ENCODE measurements around the gene SORCS2.

DNA sequence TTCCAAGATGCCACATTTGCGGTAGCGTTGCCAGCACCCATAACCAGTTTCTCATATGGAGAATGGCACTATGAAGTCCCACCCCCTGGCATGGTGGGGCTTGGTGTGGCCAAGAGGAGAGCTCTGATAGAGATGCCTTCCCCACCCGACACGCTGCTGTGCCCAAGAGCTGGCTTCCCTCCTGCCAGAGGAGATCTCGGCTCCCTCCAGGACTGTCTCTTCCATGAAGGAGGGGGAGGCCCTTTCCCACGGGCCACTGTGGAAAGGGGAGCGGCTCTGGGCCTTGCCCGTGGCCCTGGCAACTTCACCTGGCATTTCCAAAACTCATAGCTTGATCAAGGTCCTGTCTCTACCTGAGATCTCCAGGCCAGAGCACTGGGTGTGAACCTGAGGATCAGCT, 459.7 kb downstream of the SORCS2 start:
- TF ChIP-seq, protein P1, sequence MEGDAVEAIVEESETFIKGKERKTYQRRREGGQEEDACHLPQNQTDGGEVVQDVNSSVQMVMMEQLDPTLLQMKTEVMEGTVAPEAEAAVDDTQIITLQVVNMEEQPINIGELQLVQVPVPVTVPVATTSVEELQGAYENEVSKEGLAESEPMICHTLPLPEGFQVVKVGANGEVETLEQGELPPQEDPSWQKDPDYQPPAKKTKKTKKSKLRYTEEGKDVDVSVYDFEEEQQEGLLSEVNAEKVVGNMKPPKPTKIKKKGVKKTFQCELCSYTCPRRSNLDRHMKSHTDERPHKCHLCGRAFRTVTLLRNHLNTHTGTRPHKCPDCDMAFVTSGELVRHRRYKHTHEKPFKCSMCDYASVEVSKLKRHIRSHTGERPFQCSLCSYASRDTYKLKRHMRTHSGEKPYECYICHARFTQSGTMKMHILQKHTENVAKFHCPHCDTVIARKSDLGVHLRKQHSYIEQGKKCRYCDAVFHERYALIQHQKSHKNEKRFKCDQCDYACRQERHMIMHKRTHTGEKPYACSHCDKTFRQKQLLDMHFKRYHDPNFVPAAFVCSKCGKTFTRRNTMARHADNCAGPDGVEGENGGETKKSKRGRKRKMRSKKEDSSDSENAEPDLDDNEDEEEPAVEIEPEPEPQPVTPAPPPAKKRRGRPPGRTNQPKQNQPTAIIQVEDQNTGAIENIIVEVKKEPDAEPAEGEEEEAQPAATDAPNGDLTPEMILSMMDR (IDR thresholded peaks at IDR 0.05) = no peak
- no peak for TF ChIP-seq POLR2A (IDR thresholded peaks at IDR 0.05)

Measured in uterus (tissue), 2 donors.